Neural cell (in vitro differentiated cells): Measurements from ENCODE around the gene U2SURP. TPM values are rescaled to one million over a fixed set of nuclear protein-coding genes. Genes with fewer than 3 reads are reported as not detected.

ENCODE experiments used
- H2AFZ ChIP-seq: fragments of 200-600, 300-800 bp; sonication (generic), shearing (Covaris generic); 2 replicates; pipeline ENCODE4 v1.6.0; 2014; ENCODE audit warnings: low read depth, mild to moderate bottlenecking, antibody characterized with exemption, low read length, moderate library complexity
- H3F3A ChIP-seq: fragments of 200-600 bp; shearing (Covaris generic); 2 replicates; pipeline ENCODE4 v1.6.1; 2016; ENCODE audit warnings: mild to moderate bottlenecking, moderate library complexity, mixed read lengths, antibody characterized with exemption, low read length; ENCODE audit not compliant: insufficient read depth, poor library complexity, severe bottlenecking
- H3K27ac ChIP-seq: fragments of 200-600, 300-800 bp; sonication (generic), shearing (Covaris generic); 2 replicates; pipeline ENCODE4 v1.5.1; 2014; ENCODE audit warnings: mild to moderate bottlenecking, low read length, moderate library complexity
- H3K27me3 ChIP-seq: fragments of 300-800, 200-600 bp; sonication (generic), shearing (Covaris generic); 2 replicates; pipeline ENCODE4 v1.6.0; 2014; ENCODE audit warnings: mild to moderate bottlenecking, low read depth, low read length, moderate library complexity; ENCODE audit not compliant: insufficient read depth
- H3K36me3 ChIP-seq: fragments of 300-800, 200-600 bp; sonication (generic), shearing (Covaris generic); 2 replicates; pipeline ENCODE4 v1.5.1; 2014; ENCODE audit warnings: mild to moderate bottlenecking, antibody characterized with exemption, low read length, moderate library complexity; ENCODE audit not compliant: insufficient read depth
- H3K4me2 ChIP-seq: fragments of 300-800, 200-600 bp; sonication (generic), shearing (Covaris generic); 2 replicates; pipeline ENCODE4 v1.6.0; 2014; ENCODE audit warnings: mild to moderate bottlenecking, low read length
- H3K4me3 ChIP-seq: fragments of 300-800, 200-600 bp; sonication (generic), shearing (Covaris generic); 2 replicates; pipeline ENCODE4 v1.5.1; 2014; ENCODE audit warnings: mild to moderate bottlenecking, low read length, moderate library complexity
- H3K79me2 ChIP-seq: fragments of 200-600 bp; shearing (Covaris generic); replicated peaks from 2 replicates; pipeline ENCODE4 v1.6.0; 2014; ENCODE audit warnings: mild to moderate bottlenecking, low read length, moderate library complexity; ENCODE audit not compliant: insufficient read depth
- H3K9ac ChIP-seq: fragments of 300-800, 200-600 bp; sonication (generic), shearing (Covaris generic); 2 replicates; pipeline ENCODE4 v1.6.1; 2016; ENCODE audit warnings: mild to moderate bottlenecking, low read length, mixed read lengths
- H3K9me2 ChIP-seq: fragments of 200-600 bp; shearing (Covaris generic); 2 replicates; pipeline ENCODE4 v1.6.1; 2016; ENCODE audit warnings: mild to moderate bottlenecking, low read length, mixed read lengths; ENCODE audit not compliant: insufficient read depth
- H3K9me3 ChIP-seq: fragments of 200-600, 300-800 bp; sonication (generic), shearing (Covaris generic); 2 replicates; pipeline ENCODE4 v1.6.1; 2016; ENCODE audit warnings: mild to moderate bottlenecking, mixed run types, low read length, moderate library complexity, mixed read lengths
- H4K20me1 ChIP-seq: fragments of 200-600 bp; shearing (Covaris generic); 2 replicates; pipeline ENCODE4 v1.6.1; 2016; ENCODE audit warnings: mild to moderate bottlenecking, mixed run types; ENCODE audit not compliant: insufficient read depth
- EP300 ChIP-seq: fragments of 450-650 bp; conservative IDR thresholded peaks from 2 replicates; pipeline ENCODE4 v1.6.1; 2014; ENCODE audit warnings: antibody characterized with exemption, mild to moderate bottlenecking, moderate library complexity; ENCODE audit not compliant: poor library complexity, severe bottlenecking
- MXI1 ChIP-seq: fragments of 450-650 bp; conservative IDR thresholded peaks from 2 replicates; pipeline ENCODE4 v1.6.1; 2014; ENCODE audit warnings: antibody characterized with exemption, mild to moderate bottlenecking; ENCODE audit not compliant: poor library complexity, severe bottlenecking
- POLR2AphosphoS5 ChIP-seq: IDR thresholded peaks from 2 replicates; pipeline ENCODE4 v1.6.1; 2012
- RAD21 ChIP-seq: fragments of 450-650 bp; conservative IDR thresholded peaks from 2 replicates; pipeline ENCODE4 v1.6.1; 2014; ENCODE audit warnings: antibody characterized with exemption, mild to moderate bottlenecking, moderate library complexity
- SMC3 ChIP-seq: fragments of 450-650 bp; conservative IDR thresholded peaks from 2 replicates; pipeline ENCODE4 v1.6.1; 2014; ENCODE audit warnings: antibody characterized with exemption, mild to moderate bottlenecking, moderate library complexity; ENCODE audit not compliant: poor library complexity
- polyA plus RNA-seq: library from polyadenylated mRNA; depleted of rRNA; stranded (reverse); fragments of >200 nt; gene quantifications from 2 replicates; pipeline ENCODE4 v1.2.3, GENCODE V29; 2014
- TF ChIP-seq, protein P1 (sequence below): IDR thresholded peaks from 2 replicates; pipeline ENCODE4 v1.6.1; 2012; ENCODE audit warnings: borderline replicate concordance
- TF ChIP-seq, protein P2 (sequence below): fragments of 450-650 bp; IDR thresholded peaks from 2 replicates; pipeline ENCODE4 v1.5.1; 2014; ENCODE audit warnings: antibody characterized with exemption, mild to moderate bottlenecking, moderate library complexity; ENCODE audit not compliant: poor library complexity, severe bottlenecking

The U2SURP gene
- polyA plus RNA-seq, 1 donor from 2014 or later, result 159 TPM

GRCh38 chr3:142999881-143000280 is 1.5 kb upstream of the U2SURP start:
- Histone ChIP-seq H2AFZ (no peak overlapping the region), H3K27ac (no peak overlapping the region), H4K20me1 (no peaks in the 10 kb centered on the region), H3K36me3 (no peaks in the 10 kb centered on the region), H3K9me2 (no peaks in the 10 kb centered on the region), H3K9me3 (no peaks in the 10 kb centered on the region), H3K79me2 (peaks cover 33% of the 10 kb centered on the region), H3F3A (no peaks in the 10 kb centered on the region), H3K4me2 (no peak overlapping the region), H3K27me3 (no peaks in the 10 kb centered on the region), H3K4me3 (peak overlapping the region; percentile 81), H3K9ac (peak overlapping the region; percentile 88)
- TF ChIP-seq EP300, result no peak
- TF ChIP-seq, protein P1, sequence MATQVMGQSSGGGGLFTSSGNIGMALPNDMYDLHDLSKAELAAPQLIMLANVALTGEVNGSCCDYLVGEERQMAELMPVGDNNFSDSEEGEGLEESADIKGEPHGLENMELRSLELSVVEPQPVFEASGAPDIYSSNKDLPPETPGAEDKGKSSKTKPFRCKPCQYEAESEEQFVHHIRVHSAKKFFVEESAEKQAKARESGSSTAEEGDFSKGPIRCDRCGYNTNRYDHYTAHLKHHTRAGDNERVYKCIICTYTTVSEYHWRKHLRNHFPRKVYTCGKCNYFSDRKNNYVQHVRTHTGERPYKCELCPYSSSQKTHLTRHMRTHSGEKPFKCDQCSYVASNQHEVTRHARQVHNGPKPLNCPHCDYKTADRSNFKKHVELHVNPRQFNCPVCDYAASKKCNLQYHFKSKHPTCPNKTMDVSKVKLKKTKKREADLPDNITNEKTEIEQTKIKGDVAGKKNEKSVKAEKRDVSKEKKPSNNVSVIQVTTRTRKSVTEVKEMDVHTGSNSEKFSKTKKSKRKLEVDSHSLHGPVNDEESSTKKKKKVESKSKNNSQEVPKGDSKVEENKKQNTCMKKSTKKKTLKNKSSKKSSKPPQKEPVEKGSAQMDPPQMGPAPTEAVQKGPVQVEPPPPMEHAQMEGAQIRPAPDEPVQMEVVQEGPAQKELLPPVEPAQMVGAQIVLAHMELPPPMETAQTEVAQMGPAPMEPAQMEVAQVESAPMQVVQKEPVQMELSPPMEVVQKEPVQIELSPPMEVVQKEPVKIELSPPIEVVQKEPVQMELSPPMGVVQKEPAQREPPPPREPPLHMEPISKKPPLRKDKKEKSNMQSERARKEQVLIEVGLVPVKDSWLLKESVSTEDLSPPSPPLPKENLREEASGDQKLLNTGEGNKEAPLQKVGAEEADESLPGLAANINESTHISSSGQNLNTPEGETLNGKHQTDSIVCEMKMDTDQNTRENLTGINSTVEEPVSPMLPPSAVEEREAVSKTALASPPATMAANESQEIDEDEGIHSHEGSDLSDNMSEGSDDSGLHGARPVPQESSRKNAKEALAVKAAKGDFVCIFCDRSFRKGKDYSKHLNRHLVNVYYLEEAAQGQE, result no peak

DNA sequence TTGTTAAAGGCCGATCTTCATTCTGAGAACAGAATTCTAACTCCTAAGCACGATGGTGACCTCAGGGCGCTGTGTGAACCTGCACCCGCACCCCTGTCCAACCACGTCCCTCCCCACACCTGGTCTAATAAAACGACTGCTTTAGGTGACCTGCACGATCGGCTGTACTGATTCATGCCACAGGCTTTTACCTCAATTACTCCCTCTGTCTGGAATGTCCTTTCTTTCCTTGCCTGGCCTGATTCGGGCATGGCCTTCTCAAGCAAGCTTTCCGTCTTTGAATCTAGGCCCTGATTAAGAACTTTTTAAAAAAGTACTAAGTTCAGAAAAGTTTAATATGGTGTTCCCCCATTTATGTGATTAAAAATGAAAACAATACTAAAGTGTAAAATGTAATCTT is 842 bp upstream of the U2SURP start:
- Histone ChIP-seq H3K9ac (peak overlapping the region; percentile 88), H3K4me3 (peak overlapping the region; percentile 81), H3F3A (no peaks in the 10 kb centered on the region), H3K9me2 (no peaks in the 10 kb centered on the region), H3K9me3 (no peaks in the 10 kb centered on the region), H4K20me1 (no peaks in the 10 kb centered on the region), H3K4me2 (peak overlapping the region; percentile 74), H3K27me3 (no peaks in the 10 kb centered on the region), H3K79me2 (peaks cover 40% of the 10 kb centered on the region), H3K27ac (peak overlapping the region; percentile 89), H2AFZ (peak overlapping the region; percentile 78), H3K36me3 (no peaks in the 10 kb centered on the region)
- TF ChIP-seq EP300, result no peak
- TF ChIP-seq RAD21, result no peak
- TF ChIP-seq POLR2AphosphoS5, result no peak
- TF ChIP-seq SMC3, result no peak
- TF ChIP-seq, protein P2, sequence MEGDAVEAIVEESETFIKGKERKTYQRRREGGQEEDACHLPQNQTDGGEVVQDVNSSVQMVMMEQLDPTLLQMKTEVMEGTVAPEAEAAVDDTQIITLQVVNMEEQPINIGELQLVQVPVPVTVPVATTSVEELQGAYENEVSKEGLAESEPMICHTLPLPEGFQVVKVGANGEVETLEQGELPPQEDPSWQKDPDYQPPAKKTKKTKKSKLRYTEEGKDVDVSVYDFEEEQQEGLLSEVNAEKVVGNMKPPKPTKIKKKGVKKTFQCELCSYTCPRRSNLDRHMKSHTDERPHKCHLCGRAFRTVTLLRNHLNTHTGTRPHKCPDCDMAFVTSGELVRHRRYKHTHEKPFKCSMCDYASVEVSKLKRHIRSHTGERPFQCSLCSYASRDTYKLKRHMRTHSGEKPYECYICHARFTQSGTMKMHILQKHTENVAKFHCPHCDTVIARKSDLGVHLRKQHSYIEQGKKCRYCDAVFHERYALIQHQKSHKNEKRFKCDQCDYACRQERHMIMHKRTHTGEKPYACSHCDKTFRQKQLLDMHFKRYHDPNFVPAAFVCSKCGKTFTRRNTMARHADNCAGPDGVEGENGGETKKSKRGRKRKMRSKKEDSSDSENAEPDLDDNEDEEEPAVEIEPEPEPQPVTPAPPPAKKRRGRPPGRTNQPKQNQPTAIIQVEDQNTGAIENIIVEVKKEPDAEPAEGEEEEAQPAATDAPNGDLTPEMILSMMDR, result no peak

DNA sequence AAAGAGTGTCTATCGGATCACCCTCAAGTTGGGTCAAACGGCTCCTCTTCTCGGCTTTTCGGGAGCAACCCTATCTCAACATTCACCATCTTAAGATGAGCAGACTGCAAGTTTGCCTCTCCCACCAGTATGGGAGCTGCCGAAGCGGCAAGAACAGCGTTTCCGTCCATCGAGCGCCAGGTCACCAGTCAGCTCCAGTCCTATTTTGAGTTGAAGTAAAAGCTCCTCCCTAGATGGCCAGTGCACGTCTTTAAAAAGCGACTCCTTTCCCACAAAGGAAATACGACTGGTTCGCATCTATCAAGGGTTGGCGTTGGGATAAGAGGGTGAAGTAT is 369 bp upstream of the U2SURP start:
- Histone ChIP-seq H3K27ac (peak overlapping the region; percentile 89), H3K9ac (peak overlapping the region; percentile 88), H3K9me3 (no peaks in the 10 kb centered on the region), H3K4me2 (peak overlapping the region; percentile 74), H2AFZ (peak overlapping the region; percentile 78), H3K79me2 (peaks cover 45% of the 10 kb centered on the region), H3K27me3 (no peaks in the 10 kb centered on the region), H3F3A (no peaks in the 10 kb centered on the region), H3K9me2 (no peaks in the 10 kb centered on the region), H3K36me3 (no peaks in the 10 kb centered on the region), H3K4me3 (peak overlapping the region; percentile 81), H4K20me1 (no peaks in the 10 kb centered on the region)
- peak; percentile 30 for TF ChIP-seq RAD21
- TF ChIP-seq, protein P2, result no peak
- TF ChIP-seq SMC3, result no peak
- no peak for TF ChIP-seq POLR2AphosphoS5
- no peak for TF ChIP-seq MXI1
